ENCODE results near the gene TTC23L.

GRCh38 chr5:34929720-34930461, 90.9 kb downstream of the TTC23L start:
- TF ChIP-seq POLR2A (IDR thresholded peaks at IDR 0.05; ENCODE audit: low read length): peak; percentile 28
- no peak for TF ChIP-seq GATA1 (IDR thresholded peaks at IDR 0.05; ENCODE audit: low read depth, low read length)
